ENCODE results near the gene RNF144B.
"Not testable (repeated sequence)": the region's sequence is repeated elsewhere in the genome, so short reads cannot be mapped to it uniquely, and the experiment has no call there.

The RNF144B gene

GRCh38 chr6:18400831-18401446, 13.8 kb downstream of the RNF144B start:
- DNase-seq (ENCODE audit: insufficient read length, low spot score) (no peak), FAIRE-seq (peak; percentile 85)
- TF ChIP-seq SPI1 (IDR thresholded peaks at IDR 0.05; ENCODE audit: low read depth, low read length) (peak; percentile 99), POU2F2 (IDR thresholded peaks at IDR 0.05; ENCODE audit: low read depth, low read length) (peak; percentile 85), POLR2AphosphoS5 (IDR thresholded peaks at IDR 0.05; ENCODE audit: low read depth, low read length) (no peak)

GRCh38 chr6:18404965-18405364, 17.8 kb downstream of the RNF144B start:
- not testable (repeated sequence) for DNase-seq (ENCODE audit: insufficient read length, low spot score); FAIRE-seq

GRCh38 chr6:18405477-18406293, 18.5 kb downstream of the RNF144B start:
- DNase-seq (ENCODE audit: insufficient read length, low spot score) = no peak
- no peak for FAIRE-seq
- TF ChIP-seq POU2F2 (IDR thresholded peaks at IDR 0.05; ENCODE audit: low read depth, low read length) (no peak), SPI1 (IDR thresholded peaks at IDR 0.05; ENCODE audit: low read depth, low read length) (no peak), POLR2A (IDR thresholded peaks at IDR 0.05; ENCODE audit: low read depth, low read length) (no peak), TAF1 (IDR thresholded peaks at IDR 0.05; ENCODE audit: low read depth, low read length) (no peak), PAX5 (IDR thresholded peaks at IDR 0.05; ENCODE audit: insufficient read depth, low read length, severe bottlenecking) (no peak), POLR2AphosphoS5 (IDR thresholded peaks at IDR 0.05; ENCODE audit: low read depth, low read length) (no peak)

DNA sequence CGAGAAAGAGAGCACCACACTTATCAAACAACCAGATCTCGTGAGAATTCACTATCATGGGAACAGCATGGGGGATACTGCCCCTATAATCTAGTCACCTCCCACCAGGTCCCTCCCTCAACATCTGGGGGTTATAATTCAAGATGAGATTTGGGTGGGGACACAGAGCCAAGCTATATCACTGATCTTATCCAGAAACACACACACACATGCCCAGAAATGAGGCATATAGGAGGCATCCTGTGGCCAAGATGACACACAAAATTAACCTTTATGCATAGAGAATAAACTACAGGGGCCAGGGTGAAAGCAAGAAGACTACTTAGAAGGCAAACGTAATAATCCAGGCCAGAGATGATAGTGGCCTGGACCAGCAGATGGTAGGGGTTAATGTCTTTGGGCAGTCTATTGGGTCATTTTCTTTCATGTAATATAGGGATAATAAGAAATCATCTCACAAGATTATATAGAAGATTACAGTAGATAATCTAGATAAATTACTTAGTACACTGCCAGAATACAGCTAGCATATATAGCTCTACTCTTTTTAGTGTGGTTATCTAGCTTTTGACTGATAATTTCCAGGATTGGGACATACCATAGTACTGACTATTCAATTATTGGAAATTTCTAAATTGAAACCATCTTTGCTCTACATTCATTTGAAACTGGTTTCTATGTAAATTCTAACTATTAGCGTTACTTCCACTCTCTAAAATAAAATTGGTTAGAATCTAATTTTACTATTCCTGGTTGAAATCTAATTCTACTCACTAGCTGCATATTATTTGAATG, 20.0 kb downstream of the RNF144B start:
- TF ChIP-seq SPI1 (IDR thresholded peaks at IDR 0.05; ENCODE audit: low read depth, low read length) (no peak), PAX5 (IDR thresholded peaks at IDR 0.05; ENCODE audit: insufficient read depth, low read length, severe bottlenecking) (no peak), TAF1 (IDR thresholded peaks at IDR 0.05; ENCODE audit: low read depth, low read length) (no peak), POU2F2 (IDR thresholded peaks at IDR 0.05; ENCODE audit: low read depth, low read length) (no peak), POLR2AphosphoS5 (IDR thresholded peaks at IDR 0.05; ENCODE audit: low read depth, low read length) (no peak), POLR2A (IDR thresholded peaks at IDR 0.05; ENCODE audit: low read depth, low read length) (no peak)
- no peak for FAIRE-seq
- no peak for DNase-seq (ENCODE audit: insufficient read length, low spot score)

DNA sequence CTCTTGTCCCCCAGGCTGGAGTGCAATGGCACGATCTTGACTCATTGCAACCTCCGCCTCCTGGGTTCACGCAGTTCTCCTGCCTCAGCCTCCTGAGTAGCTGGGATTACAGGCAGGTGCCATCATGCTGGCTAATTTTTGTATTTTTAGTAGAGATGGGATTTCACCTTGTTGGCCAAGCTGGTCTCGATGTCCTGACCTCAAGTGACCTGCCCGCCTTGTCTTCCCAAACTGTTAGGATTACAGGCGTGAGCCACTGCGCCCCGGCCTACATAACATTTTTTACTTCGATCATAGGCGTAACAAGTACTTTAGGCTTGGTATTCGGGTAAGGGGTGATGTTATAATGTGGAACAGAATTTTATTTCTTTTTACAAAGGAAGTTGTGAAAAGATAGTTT, 22.5 kb downstream of the RNF144B start:
- not testable (repeated sequence) for DNase-seq (ENCODE audit: insufficient read length, low spot score); FAIRE-seq

DNA sequence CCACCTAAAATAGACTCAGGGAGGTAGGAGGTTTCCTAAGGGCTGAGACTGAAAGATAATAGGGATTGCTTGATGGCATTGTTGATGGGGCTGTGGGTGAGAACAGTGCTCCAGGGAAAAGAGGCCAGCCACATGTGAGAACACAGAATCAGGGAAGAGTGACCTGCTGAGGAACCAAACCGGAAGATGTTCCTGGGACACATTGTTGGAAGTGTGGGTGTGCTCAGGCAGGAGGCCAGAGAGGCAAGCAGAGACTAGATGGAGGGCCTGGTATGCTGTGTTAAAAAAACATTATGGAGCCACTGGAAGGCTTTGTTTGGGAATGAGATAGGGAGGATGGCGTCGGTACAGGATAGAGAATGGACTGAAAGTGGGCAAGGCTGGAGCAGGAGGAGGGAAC, 23.3 kb downstream of the RNF144B start:
- TF ChIP-seq SPI1 (IDR thresholded peaks at IDR 0.05; ENCODE audit: low read depth, low read length) = no peak
- TF ChIP-seq TAF1 (IDR thresholded peaks at IDR 0.05; ENCODE audit: low read depth, low read length) = no peak
- TF ChIP-seq POLR2AphosphoS5 (IDR thresholded peaks at IDR 0.05; ENCODE audit: low read depth, low read length) = no peak
- no peak for TF ChIP-seq PAX5 (IDR thresholded peaks at IDR 0.05; ENCODE audit: insufficient read depth, low read length, severe bottlenecking)
- no peak for TF ChIP-seq POLR2A (IDR thresholded peaks at IDR 0.05; ENCODE audit: low read depth, low read length)
- FAIRE-seq (no peak), DNase-seq (ENCODE audit: insufficient read length, low spot score) (no peak)

DNA sequence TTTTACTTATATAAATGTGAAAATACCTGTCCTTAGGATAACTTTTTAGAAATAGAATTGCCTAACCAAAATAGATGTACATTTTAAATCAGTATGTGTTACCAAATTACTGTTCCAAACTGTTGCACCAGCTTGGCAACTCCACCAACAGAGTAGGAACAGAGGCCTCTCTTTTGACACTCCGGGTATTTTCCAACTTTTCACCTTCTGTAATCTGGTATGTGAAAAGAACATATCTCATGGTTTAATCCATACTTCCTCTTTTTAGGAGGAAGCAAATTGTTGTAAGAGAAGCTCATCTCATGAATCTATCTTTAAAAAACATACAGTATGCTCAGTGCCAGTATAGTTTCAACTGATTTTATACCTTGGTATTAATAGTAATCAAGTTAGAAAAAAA, 24.9 kb downstream of the RNF144B start:
- FAIRE-seq = no peak
- TF ChIP-seq POU2F2 (IDR thresholded peaks at IDR 0.05; ENCODE audit: low read depth, low read length) (no peak), PAX5 (IDR thresholded peaks at IDR 0.05; ENCODE audit: insufficient read depth, low read length, severe bottlenecking) (no peak), SPI1 (IDR thresholded peaks at IDR 0.05; ENCODE audit: low read depth, low read length) (no peak), POLR2A (IDR thresholded peaks at IDR 0.05; ENCODE audit: low read depth, low read length) (no peak), TAF1 (IDR thresholded peaks at IDR 0.05; ENCODE audit: low read depth, low read length) (no peak), POLR2AphosphoS5 (IDR thresholded peaks at IDR 0.05; ENCODE audit: low read depth, low read length) (no peak)

DNA sequence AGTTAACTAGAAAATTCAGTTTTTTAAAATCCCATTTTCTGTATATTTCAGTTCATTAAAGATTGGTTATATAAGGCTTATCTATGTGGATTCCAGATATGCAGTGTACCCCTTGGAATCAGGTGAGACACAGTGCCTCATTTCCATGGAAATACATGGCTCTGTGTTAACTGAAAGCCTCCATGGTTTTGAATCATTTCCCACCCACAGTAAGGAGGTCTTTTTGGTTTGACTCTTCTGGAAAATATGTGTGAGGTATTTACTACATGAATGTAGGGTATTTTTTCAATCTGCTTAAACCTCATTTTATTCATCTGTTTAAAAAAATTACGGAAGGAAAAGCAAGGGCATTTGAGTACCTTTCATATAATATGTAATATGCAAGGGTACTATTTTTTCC, 25.5 kb downstream of the RNF144B start:
- DNase-seq (ENCODE audit: insufficient read length, low spot score) = no peak
- FAIRE-seq = no peak
- TF ChIP-seq SPI1 (IDR thresholded peaks at IDR 0.05; ENCODE audit: low read depth, low read length) = no peak

More for the DNA sequence above, 24.9 kb downstream of the RNF144B start:
- no peak for DNase-seq (ENCODE audit: insufficient read length, low spot score)

DNA sequence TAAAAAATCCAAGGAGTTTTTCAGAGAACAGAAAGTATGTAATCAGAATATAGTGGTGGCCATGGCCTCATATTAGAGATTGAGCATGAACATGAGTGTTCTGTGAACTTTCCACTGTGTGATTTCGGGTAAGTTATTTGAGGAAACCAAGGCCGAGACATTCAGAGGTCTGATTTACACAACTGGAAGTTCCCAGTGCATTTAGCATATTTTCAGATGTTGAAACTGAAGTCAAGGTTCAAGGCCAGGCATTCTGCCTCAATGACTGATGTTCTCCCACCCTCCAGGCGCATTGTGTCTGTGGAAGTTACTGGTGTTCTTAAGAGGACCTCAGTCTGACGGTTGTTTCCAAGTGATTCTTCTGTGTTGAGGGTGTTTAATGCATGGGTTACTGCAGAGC, 26.2 kb downstream of the RNF144B start:
- DNase-seq (ENCODE audit: insufficient read length, low spot score) (no peak), FAIRE-seq (no peak)
- TF ChIP-seq POU2F2 (IDR thresholded peaks at IDR 0.05; ENCODE audit: low read depth, low read length) (no peak), TAF1 (IDR thresholded peaks at IDR 0.05; ENCODE audit: low read depth, low read length) (no peak), POLR2A (IDR thresholded peaks at IDR 0.05; ENCODE audit: low read depth, low read length) (no peak), POLR2AphosphoS5 (IDR thresholded peaks at IDR 0.05; ENCODE audit: low read depth, low read length) (no peak), PAX5 (IDR thresholded peaks at IDR 0.05; ENCODE audit: insufficient read depth, low read length, severe bottlenecking) (no peak), SPI1 (IDR thresholded peaks at IDR 0.05; ENCODE audit: low read depth, low read length) (no peak)

- no peak for FAIRE-seq
Measured at GRCh38 chr6:18414116-18414515, 27.0 kb downstream of the RNF144B start.

More at GRCh38 chr6:18414116-18414515, 27.0 kb downstream of the RNF144B start:
- DNase-seq (ENCODE audit: insufficient read length, low spot score) = no peak
- TF ChIP-seq SPI1 (IDR thresholded peaks at IDR 0.05; ENCODE audit: low read depth, low read length) (no peak), TAF1 (IDR thresholded peaks at IDR 0.05; ENCODE audit: low read depth, low read length) (no peak), PAX5 (IDR thresholded peaks at IDR 0.05; ENCODE audit: insufficient read depth, low read length, severe bottlenecking) (no peak), POLR2AphosphoS5 (IDR thresholded peaks at IDR 0.05; ENCODE audit: low read depth, low read length) (no peak), POU2F2 (IDR thresholded peaks at IDR 0.05; ENCODE audit: low read depth, low read length) (no peak), POLR2A (IDR thresholded peaks at IDR 0.05; ENCODE audit: low read depth, low read length) (no peak)

Measured in GM12891 (cell line).